GM21515 (cell line): Measurements from ENCODE around the gene GRAMD2A.

Experiments used
- ATAC-seq: cut with Tn5 transposase; IDR thresholded peaks from one replicate; pipeline ENCODE4 v1.9.1; 2021; ENCODE audit not compliant: unreplicated experiment

GRAMD2A gene

GRCh38 chr15:72197460-72198355, at the start of gene GRAMD2A:
Gene GRAMD2A (minus strand): TSS chr15:72197787.
- ATAC-seq: peak; percentile 37

GRCh38 chr15:72242775-72243370, 45.3 kb upstream of the GRAMD2A start:
- no peak for ATAC-seq

- no peak for ATAC-seq
These were observed 42.1 kb upstream of the GRAMD2A start for GRCh38 chr15:72239652-72240051.

- ATAC-seq: no peak
These were observed 41.0 kb upstream of the GRAMD2A start for GRCh38 chr15:72238586-72238985.

GRCh38 chr15:72237853-72238224, 40.3 kb upstream of the GRAMD2A start:
- ATAC-seq: no peak

- peak; percentile 67 for ATAC-seq
These were observed 39.7 kb upstream of the GRAMD2A start for GRCh38 chr15:72237029-72237852.

GRCh38 chr15:72236381-72237003, 38.9 kb upstream of the GRAMD2A start:
- no peak for ATAC-seq

- ATAC-seq: no peak
These were observed 37.7 kb upstream of the GRAMD2A start for GRCh38 chr15:72235298-72235697.

GRCh38 chr15:72233769-72234168, 36.2 kb upstream of the GRAMD2A start:
- ATAC-seq: no peak

- ATAC-seq: no peak
These were observed 34.4 kb upstream of the GRAMD2A start for GRCh38 chr15:72231833-72232478.

- ATAC-seq: peak; percentile 43
These were observed 33.7 kb upstream of the GRAMD2A start, which contains the start of gene PKM for GRCh38 chr15:72231066-72231832. Gene PKM (minus strand): TSS chr15:72231190. CDS start chr15:72219097, 12,093 bp downstream.

GRCh38 chr15:72230197-72231065, 32.8 kb upstream of the GRAMD2A start:
- ATAC-seq: no peak

GRCh38 chr15:72229947-72230196, 32.3 kb upstream of the GRAMD2A start:
- ATAC-seq: no peak

- no peak for ATAC-seq
These were observed 31.7 kb upstream of the GRAMD2A start for GRCh38 chr15:72229076-72229946.

- ATAC-seq: no peak
These were observed 30.1 kb upstream of the GRAMD2A start for GRCh38 chr15:72227720-72228119.

- ATAC-seq: no peak
These were observed 29.6 kb upstream of the GRAMD2A start for GRCh38 chr15:72227192-72227586.

GRCh38 chr15:72223278-72223677, 25.7 kb upstream of the GRAMD2A start:
- ATAC-seq: no peak

GRCh38 chr15:72222393-72222792, 24.8 kb upstream of the GRAMD2A start:
- no peak for ATAC-seq
